ENCODE results near the gene RASSF10.

DNA sequence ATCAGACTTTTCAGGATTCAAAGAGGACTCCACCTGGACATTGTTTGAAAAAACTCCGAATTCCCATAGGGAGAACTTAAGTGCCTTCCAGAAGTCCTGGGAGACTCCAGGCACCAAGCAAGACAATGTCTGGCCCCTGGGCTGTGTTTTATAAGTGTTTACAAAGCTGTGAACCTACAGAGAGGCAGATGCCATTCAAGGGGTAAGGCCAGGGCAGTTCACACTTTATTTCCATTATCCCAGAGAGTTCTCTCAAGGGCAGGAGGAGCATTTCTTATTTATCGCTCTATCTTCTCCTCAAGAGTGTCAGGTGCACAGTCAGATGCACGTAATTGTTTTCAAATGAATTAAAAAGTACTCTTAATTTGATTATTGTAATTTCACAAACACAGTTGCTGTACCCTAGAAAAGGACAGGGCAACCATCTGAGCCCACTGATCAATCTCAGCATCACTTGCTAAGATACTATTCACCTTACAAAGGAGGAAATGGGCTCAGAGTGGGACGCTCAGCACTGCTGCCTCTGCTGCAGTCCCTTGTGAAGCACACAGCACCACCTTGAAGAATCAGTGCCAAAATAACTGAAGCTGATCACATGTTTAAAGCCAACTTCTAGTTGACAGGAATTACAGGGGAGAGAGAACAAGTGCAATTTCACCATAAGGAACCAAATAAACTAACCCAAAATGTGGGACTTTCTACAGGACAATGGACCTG lies 35.0 kb downstream of the RASSF10 start:
- TF ChIP-seq, protein P1, sequence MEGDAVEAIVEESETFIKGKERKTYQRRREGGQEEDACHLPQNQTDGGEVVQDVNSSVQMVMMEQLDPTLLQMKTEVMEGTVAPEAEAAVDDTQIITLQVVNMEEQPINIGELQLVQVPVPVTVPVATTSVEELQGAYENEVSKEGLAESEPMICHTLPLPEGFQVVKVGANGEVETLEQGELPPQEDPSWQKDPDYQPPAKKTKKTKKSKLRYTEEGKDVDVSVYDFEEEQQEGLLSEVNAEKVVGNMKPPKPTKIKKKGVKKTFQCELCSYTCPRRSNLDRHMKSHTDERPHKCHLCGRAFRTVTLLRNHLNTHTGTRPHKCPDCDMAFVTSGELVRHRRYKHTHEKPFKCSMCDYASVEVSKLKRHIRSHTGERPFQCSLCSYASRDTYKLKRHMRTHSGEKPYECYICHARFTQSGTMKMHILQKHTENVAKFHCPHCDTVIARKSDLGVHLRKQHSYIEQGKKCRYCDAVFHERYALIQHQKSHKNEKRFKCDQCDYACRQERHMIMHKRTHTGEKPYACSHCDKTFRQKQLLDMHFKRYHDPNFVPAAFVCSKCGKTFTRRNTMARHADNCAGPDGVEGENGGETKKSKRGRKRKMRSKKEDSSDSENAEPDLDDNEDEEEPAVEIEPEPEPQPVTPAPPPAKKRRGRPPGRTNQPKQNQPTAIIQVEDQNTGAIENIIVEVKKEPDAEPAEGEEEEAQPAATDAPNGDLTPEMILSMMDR (IDR thresholded peaks at IDR 0.05; ENCODE audit: insufficient read depth, low read length): no peak
- TF ChIP-seq, protein P2, sequence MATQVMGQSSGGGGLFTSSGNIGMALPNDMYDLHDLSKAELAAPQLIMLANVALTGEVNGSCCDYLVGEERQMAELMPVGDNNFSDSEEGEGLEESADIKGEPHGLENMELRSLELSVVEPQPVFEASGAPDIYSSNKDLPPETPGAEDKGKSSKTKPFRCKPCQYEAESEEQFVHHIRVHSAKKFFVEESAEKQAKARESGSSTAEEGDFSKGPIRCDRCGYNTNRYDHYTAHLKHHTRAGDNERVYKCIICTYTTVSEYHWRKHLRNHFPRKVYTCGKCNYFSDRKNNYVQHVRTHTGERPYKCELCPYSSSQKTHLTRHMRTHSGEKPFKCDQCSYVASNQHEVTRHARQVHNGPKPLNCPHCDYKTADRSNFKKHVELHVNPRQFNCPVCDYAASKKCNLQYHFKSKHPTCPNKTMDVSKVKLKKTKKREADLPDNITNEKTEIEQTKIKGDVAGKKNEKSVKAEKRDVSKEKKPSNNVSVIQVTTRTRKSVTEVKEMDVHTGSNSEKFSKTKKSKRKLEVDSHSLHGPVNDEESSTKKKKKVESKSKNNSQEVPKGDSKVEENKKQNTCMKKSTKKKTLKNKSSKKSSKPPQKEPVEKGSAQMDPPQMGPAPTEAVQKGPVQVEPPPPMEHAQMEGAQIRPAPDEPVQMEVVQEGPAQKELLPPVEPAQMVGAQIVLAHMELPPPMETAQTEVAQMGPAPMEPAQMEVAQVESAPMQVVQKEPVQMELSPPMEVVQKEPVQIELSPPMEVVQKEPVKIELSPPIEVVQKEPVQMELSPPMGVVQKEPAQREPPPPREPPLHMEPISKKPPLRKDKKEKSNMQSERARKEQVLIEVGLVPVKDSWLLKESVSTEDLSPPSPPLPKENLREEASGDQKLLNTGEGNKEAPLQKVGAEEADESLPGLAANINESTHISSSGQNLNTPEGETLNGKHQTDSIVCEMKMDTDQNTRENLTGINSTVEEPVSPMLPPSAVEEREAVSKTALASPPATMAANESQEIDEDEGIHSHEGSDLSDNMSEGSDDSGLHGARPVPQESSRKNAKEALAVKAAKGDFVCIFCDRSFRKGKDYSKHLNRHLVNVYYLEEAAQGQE (IDR thresholded peaks at IDR 0.05; ENCODE audit: insufficient replicate concordance, low read depth): no peak
- TF ChIP-seq POLR2AphosphoS5 (IDR thresholded peaks at IDR 0.05; ENCODE audit: low read depth): no peak
